Pulmonary artery endothelial cell (primary cell): ENCODE measurements around the gene PACRG. TPM values are rescaled to one million over a fixed set of nuclear protein-coding genes. Genes with fewer than 3 reads are reported as not detected.
"Not testable (repeated sequence)": the region's sequence is repeated elsewhere in the genome, so short reads cannot be mapped to it uniquely, and the experiment has no call there.

ENCODE experiments used
- DNase-seq: peaks from one replicate; pipeline ENCODE4 v3.0.0-alpha.2; 2011; ENCODE audit warnings: low read depth, low spot score
- total RNA-seq: library from RNA; depleted of rRNA; stranded (reverse); fragments of >200 nt; gene quantifications from 2 replicates; pipeline ENCODE4 v1.2.3, GENCODE V29; 2014

The PACRG gene
- not detected in 2 replicates for total RNA-seq

DNA sequence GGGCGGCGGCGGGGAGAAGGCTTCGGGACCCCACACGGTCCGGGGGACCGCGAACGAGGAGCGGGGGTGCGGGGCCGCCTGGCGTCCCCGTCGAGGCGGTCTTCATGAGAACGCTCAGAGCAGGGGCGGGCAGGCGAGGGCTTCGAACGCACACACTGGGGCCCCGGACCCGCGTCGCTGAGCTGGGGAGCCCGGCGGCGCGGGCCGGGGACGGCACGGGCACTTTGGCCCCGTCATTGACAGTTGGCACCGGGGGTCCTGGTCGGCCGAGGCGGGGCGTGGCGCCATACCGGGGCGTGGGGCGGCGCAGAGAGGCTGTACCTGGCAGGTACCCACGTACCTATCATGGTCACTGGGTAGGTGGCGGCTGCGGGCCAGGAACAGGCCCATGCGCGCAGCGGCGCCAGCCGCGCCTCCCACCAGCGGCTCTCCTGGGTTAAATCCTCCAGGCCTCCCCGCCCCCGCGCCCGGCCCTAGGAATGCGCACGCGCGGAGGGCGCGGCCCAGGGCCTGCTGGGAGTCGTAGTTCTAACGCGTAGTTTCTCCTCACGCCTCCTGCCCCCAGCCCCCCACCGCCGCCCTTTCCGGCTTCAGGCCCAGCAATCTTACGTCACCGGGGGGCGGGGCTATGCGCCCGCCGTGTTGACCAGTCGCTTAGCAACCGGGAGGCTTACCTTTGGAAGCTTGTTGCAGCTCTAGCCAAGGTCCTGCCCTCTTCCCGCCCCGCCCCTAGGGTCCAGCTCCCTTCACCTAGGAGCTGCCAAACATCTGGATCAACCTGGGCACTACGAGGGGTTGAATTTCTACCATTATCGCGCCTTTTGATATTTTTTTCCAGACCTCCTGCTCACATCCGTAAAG is at the start of gene PACRG, which contains the start of gene PRKN:
Gene PACRG (plus strand): TSS at position 653 of the 861 bp plus-strand sequence.
Gene PRKN (minus strand): TSS at position 445 of the 861 bp plus-strand sequence.
- DNase-seq = peak; percentile 84

DNA sequence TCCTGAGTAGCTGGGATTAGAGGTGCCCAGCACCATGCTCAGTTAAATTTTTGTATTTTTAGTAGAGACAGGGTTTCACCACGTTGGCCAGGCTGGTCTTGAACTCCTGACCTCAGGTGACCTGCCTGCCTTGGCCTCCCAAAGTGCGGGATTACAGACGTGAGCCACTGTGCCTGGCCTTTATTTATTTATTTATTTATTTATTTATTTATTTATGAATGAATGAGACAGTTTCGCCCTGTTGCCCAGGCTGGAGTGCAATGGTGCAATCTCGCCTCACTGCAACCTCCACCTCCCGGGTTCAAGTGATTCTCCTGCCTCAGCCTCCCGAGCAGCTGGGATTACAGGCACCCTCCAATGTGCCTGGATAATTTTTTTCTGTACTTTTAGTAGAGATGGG is 48.9 kb upstream of the PACRG start:
- not testable (repeated sequence) for DNase-seq

- DNase-seq = no peak
Observed at GRCh38 chr6:162679681-162680080, 48.1 kb upstream of the PACRG start.

GRCh38 chr6:162680367-162680766 is 47.4 kb upstream of the PACRG start:
- no peak for DNase-seq

DNA sequence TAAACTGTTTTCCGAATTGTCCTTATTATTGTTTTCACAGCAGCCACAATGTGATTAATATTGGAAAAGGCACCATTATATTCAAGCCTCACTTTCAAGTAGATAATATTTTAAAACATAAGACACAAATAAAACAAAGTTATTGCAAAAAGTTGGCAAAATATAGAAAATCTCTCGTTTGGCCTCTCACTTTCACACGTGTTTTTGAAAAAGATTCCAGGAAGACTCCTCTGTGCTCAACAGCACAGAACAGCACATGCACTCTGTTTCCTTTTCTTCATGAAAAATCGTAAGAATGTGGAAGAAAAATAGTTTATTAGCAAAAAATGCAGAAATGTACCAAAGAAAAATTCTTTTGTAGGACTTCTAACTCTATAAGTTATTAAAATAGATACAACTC is 46.9 kb upstream of the PACRG start:
- no peak for DNase-seq

DNA sequence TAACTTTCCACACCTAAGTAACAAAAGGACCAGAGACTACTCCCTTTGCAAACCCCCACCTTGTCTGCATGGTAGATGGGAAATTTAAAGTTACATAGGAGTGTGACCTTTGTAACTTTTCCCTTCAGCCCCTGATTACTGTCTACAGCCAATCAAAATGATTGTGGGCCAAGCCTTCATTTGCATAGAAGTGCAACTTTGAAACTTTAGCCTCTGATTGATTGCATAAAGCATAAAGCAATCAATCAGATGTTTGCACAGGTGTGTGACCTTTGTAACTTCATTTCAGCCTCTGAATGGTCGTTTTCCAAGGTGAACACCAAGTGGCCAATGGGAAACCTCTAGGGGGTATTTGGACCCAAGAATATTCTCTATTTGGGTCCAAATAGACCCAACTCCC is 46.3 kb upstream of the PACRG start:
- DNase-seq = no peak

DNA sequence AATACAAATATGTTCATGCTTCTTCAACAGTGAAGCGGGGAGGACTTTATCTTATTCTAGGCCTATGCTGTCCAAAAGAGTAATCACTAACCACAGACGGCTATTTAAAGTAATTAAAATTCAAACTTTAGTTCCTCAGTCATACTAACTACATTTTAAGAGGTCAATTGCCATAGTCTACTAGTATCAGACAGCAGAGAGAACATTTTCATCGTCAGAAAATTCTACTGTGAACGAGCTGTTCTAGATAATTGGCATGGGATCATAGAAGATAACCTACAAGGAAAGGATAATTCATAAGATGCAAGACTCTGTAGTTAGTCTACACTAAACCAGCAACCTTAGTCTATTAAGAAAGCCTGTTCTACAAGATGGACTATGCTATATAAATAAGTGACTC is 44.6 kb upstream of the PACRG start:
- no peak for DNase-seq

DNA sequence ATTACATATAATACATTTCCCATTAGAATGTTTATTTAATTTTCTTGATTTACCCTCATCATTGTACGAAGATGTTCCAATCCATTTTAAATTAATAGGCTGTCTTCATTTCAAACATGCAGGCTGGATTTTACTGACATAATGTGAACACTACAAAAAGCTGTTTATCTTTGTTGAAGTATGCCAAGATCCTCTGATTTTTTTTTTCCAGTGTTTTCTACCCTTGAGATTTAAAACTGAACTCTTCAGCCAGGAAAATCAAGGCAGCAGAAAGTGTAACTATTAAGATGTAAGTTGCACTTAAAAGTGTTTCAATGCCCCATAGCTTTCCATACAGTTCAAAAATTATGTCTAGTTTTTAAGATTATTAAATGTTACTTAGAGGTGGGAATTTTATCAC is 43.7 kb upstream of the PACRG start:
- DNase-seq = no peak

DNA sequence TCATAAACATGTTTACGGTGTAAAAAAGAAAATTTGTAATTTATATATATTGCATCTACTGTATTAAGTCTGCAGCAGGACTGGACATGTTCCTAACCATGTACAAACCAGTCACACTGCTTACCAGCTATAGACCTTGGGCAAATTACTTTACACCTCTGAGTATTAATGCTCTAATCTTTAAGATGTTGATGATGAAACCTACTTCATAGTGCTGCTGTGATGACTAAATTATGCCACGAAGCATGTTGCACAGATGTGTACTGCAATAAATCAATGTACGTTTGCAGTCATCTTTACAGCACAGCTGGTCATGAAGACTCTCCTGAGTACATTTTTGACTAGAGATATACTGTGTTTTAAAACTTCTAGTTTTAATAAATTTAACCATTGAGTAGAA is 42.8 kb upstream of the PACRG start:
- DNase-seq = no peak

GRCh38 chr6:162685586-162685985 is 42.2 kb upstream of the PACRG start:
- DNase-seq = no peak

GRCh38 chr6:162688751-162689345 is 38.9 kb upstream of the PACRG start:
- DNase-seq = no peak

DNA sequence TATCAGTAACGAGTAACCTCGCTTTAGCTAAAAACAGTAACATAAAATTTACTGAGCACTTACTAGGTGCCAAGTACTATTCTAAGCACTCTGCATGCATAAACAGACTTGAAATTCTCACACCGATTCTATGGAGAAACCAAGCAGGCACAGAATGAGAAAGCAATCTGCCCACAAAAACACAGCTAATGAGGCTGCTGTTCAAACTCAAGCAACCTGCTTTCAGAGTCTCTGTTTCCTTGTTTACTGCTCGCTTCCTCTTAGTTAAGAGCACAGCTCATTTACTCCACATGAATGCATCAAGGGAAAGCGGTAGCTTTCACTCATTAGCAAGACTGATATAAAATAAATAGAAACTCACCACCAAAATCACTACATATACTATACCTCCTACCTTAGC is 37.6 kb upstream of the PACRG start:
- no peak for DNase-seq

- no peak for DNase-seq
Observed at GRCh38 chr6:162697872-162698403, 29.8 kb upstream of the PACRG start.

DNA sequence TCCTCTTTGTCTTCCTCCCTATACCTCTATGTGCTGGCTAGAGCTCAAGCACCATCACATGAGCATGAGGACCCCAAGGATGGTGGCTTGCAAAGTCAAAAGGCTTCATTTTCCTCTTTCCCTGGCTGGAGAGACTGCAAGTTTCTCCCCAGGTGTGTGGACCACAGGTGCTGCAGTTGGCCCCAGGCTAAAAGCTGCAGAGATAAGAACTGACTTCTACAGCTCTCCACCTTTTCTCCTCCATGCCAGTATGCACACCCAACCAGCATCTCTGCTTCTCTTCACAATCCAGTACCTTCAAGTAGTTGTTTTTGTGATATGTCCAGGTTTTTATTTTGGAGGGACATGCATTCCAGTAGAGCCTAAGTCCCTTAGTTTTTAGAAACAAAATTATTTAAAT is 29.3 kb upstream of the PACRG start:
- DNase-seq = no peak

DNA sequence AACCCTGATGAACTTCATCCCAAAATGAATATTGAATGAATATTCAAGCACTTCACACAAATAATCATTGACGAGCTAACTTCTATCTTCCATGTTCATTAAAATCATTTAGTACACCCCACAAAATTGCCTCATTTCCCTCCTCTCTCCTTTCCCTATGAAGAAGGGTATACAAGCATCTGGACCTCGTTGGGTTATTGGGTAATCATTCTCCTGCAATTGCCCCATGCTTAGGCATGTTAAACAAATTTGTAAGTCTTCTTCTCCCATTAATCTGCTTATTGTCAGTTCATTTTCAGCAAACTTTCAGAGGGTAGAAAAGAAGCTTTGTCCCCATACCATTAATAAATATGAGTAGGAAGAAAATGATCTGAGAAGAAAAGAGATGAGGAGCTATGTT is 27.8 kb upstream of the PACRG start:
- no peak for DNase-seq

- DNase-seq = no peak
Observed at GRCh38 chr6:162700966-162701365, 26.8 kb upstream of the PACRG start.

GRCh38 chr6:162701551-162701950 is 26.2 kb upstream of the PACRG start:
- no peak for DNase-seq

DNA sequence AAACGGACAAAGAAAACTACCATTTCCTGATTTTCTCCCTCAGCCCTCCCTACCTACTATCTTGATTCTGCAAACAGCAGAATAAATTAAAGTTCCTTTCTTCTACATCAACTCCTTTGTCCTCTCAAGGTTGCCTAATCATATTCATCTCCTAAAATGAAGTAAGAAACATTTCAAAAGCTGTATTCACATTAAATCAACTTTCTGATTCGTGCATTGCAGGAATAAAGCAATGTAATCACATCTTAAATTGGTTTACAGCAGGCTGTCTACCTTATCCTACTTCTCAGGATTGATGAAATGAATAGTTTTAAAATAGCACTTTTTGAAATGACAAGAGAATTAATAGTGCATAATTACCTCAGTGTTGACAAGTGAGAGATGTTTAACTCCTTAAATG is 25.3 kb upstream of the PACRG start:
- DNase-seq = no peak

- no peak for DNase-seq
Observed at GRCh38 chr6:162704001-162704400, 23.8 kb upstream of the PACRG start.

DNA sequence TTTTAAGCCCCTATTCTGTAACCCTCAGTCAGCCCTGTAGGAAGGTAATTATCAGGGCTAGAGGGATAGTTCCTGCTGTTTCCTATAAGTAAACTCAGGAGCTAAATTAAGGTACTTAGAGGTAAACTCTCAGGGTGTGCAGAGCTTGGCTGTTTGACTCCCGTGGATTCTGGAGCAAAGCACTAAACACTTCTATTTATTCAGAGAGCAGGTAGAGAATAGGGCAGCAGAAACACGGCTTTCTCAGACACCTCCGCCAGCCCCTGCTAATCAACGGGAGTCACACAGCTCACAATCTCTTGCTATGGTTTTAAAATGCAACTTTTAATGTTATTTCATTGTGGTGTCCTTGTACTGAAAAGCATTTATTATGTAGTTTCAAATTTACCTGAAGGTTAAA is 22.0 kb upstream of the PACRG start:
- DNase-seq = no peak

DNA sequence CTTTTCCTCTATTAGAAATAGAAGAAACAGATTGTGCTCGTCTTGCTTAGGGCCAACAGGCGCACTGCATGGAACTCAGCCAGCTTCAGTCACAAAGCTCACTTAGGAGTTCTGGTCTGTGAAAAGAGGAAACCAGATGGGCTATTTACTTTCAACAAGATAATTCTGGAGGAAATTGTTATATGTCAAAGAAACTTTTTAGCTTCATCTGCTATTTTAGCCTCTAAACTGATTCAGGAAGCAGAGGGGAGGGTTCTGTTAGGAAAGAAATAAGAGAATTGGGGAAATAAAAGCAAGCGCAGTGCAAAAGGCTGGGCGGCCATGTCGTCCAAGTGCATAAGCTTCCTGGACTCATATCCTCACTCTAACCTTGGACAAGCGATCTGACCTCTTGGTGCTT is 21.5 kb upstream of the PACRG start:
- DNase-seq = no peak

DNA sequence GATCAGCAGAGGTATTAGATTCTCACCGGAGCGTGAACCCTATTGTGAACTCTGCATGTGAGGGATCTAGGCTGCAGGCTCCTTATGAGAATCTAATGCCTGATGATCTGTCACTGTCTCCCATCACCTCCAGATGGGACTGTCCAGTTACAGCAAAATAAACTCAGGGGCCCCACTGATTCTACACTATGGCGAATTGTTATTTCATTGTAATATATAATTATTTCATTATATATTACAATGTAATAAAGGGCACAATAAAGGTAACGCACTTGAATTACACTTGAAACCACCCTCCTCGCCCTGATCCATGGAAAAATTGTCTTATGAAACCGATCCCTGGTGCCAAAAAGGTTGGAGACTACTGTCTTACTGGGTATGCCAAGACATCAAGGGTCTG is 18.8 kb upstream of the PACRG start:
- no peak for DNase-seq

DNA sequence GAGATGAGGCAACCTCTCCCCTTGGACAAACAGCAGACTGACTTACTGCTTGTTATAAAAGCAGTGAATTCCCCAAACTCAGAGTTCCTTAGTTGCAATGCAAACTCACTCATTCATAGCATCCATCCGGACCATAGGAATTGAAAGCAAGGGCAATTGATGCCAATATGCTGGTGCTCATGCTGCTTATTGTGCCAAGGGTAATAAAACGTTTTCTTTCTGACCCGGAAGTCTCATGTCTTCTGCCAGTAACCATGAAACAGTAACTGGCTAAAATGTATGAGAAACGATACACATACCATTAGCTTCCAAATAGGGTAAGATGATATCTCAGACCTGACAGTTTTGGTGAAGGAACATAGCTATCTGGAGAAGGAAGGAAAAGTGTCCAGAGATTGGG is 18.3 kb upstream of the PACRG start:
- no peak for DNase-seq
